Natural killer cell (primary cell): Measurements from ENCODE around the gene GLI1. TPM values are rescaled to one million over a fixed set of nuclear protein-coding genes. Genes with fewer than 3 reads are reported as not detected.

Source experiments
- ATAC-seq, 3 donors: fragments of 150-1000 bp in 2 of 3; fragments of 200-7000 bp in 1 of 3; cut with Tn5 transposase; 1 replicate in 1 of 3; 2 replicates in 2 of 3; pipeline ENCODE4 v1.10.0; 2021; ENCODE audit warnings: mild to moderate bottlenecking in 2 of 3, moderate library complexity in 2 of 3
- DNase-seq, 2 donors: peaks; one replicate each; pipeline versions ENCODE4 v3.0.0 to v3.0.0-alpha.2; 2013 to 2021; ENCODE audit warnings: mixed read lengths in 1 of 2
- H3K27ac ChIP-seq: one replicate; pipeline ENCODE4 v1.5.1; 2013; ENCODE audit warnings: mild to moderate bottlenecking, low read length
- H3K27me3 ChIP-seq: one replicate; pipeline ENCODE4 v1.6.1; 2013; ENCODE audit warnings: low read length; ENCODE audit not compliant: control insufficient read depth, insufficient read depth
- H3K36me3 ChIP-seq: one replicate; pipeline ENCODE4 v1.6.1; 2013; ENCODE audit warnings: low read length; ENCODE audit not compliant: control insufficient read depth, insufficient read depth
- H3K4me1 ChIP-seq: one replicate; pipeline ENCODE4 v1.6.1; 2013; ENCODE audit warnings: low read length; ENCODE audit not compliant: control insufficient read depth, insufficient read depth
- H3K4me3 ChIP-seq: one replicate; pipeline ENCODE4 v1.5.1; 2013; ENCODE audit warnings: low read length
- H3K9me3 ChIP-seq: one replicate; pipeline ENCODE4 v1.6.1; 2013; ENCODE audit warnings: low read length; ENCODE audit not compliant: control insufficient read depth, insufficient read depth
- H3K27ac Mint-ChIP-seq, 2 donors: one replicate each; pipeline ENCODE4 v1.8.0; 2022; ENCODE audit warnings: mild to moderate bottlenecking in 2 of 2, mixed read lengths in 2 of 2, moderate library complexity in 1 of 2
- H3K27me3 Mint-ChIP-seq, 2 donors: one replicate each; pipeline ENCODE4 v1.8.0; 2022; ENCODE audit warnings: low read depth in 2 of 2, mixed read lengths in 2 of 2
- H3K36me3 Mint-ChIP-seq: one replicate; pipeline ENCODE4 v1.8.0; 2022; ENCODE audit warnings: mixed read lengths
- H3K4me1 Mint-ChIP-seq, 2 donors: one replicate each; pipeline ENCODE4 v1.8.0; 2022; ENCODE audit warnings: mixed read lengths in 2 of 2
- H3K4me3 Mint-ChIP-seq: one replicate; pipeline ENCODE4 v1.8.0; 2022; ENCODE audit warnings: mild to moderate bottlenecking, moderate library complexity, mixed read lengths
- H3K9me3 Mint-ChIP-seq, 2 donors: one replicate each; pipeline ENCODE4 v1.8.0; 2022; ENCODE audit warnings: mixed read lengths in 2 of 2
- WGBS: methylation state at CpG from one replicate; pipeline ENCODE4 v1.1.7; 2013; ENCODE audit warnings: missing lambda C conversion rate; ENCODE audit not compliant: insufficient coverage; 5-methylcytosine and 5-hydroxymethylcytosine counted together
- intact Hi-C: fragments of 100-400 bp; cut with micrococcal nuclease; formaldehyde crosslinking; loops from one replicate; pipeline ENCODE4 v1.14.2; 2022
- total RNA-seq, 4 donors: library from RNA; stranded (reverse); fragments of 120-200 nt in 1 of 4; gene quantifications; one replicate each; pipeline versions ENCODE4 v1.2.3 to v1.2.4, GENCODE V29; 2013 to 2022
- TF ChIP-seq, protein P1 (sequence below): fragments of 200-600 bp; IDR thresholded peaks from one replicate; pipeline ENCODE4 v1.8.0; 2022; ENCODE audit warnings: antibody characterized with exemption

The GLI1 gene
- total RNA-seq, 3 donors from 2014 or later (not counting 1 experiment from before 2014, with no cell fraction given): 0.50 to 1.4 (median 0.99) TPM

DNA sequence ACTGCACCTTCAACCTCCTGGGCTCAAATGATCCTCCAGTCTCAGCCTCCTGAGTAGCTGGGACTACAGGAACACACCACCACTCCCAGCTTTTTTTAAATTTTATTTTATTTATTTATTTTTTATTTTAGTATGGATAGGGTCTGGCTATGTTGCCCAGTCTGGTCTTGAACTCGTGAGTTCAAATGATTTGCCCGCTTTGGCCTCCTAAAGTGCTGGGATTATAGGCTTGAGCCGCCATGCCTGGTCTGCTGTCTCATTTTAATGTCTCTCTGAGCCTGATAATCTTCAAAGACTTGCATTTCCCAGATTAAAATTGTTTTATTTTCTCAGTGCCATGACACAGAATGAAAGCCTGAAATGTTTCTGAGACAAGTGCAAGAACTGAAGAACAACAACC is 26.2 kb upstream of the GLI1 start:
- Histone ChIP-seq H3K27ac (no peak overlapping the region), H3K9me3 (no peaks in the 10 kb centered on the region), H3K4me3 (no peak overlapping the region), H3K27me3 (no peaks in the 10 kb centered on the region), H3K4me1 (peaks cover 26% of the 10 kb centered on the region), H3K36me3 (no peaks in the 10 kb centered on the region)
- Mint-ChIP-seq H3K27ac (no peak overlapping the region), H3K4me1 (peaks cover 31 to 35% of the 10 kb centered on the region in 2 donors), H3K36me3 (no peaks in the 10 kb centered on the region), H3K4me3 (no peak overlapping the region), H3K27me3 (no peaks in the 10 kb centered on the region), H3K9me3 (no peaks in the 10 kb centered on the region)
- DNase-seq: no peak
- 97% methylated on average over 3 of the region's 3 CpGs for WGBS
- ATAC-seq: no peak
- intact Hi-C loops: no loop called here
- TF ChIP-seq, protein P1, sequence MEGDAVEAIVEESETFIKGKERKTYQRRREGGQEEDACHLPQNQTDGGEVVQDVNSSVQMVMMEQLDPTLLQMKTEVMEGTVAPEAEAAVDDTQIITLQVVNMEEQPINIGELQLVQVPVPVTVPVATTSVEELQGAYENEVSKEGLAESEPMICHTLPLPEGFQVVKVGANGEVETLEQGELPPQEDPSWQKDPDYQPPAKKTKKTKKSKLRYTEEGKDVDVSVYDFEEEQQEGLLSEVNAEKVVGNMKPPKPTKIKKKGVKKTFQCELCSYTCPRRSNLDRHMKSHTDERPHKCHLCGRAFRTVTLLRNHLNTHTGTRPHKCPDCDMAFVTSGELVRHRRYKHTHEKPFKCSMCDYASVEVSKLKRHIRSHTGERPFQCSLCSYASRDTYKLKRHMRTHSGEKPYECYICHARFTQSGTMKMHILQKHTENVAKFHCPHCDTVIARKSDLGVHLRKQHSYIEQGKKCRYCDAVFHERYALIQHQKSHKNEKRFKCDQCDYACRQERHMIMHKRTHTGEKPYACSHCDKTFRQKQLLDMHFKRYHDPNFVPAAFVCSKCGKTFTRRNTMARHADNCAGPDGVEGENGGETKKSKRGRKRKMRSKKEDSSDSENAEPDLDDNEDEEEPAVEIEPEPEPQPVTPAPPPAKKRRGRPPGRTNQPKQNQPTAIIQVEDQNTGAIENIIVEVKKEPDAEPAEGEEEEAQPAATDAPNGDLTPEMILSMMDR: no peak

- Histone ChIP-seq H3K27me3 (no peaks in the 10 kb centered on the region), H3K27ac (peak within 1 kb of the TSS; percentile 57), H3K4me3 (no peak within 1 kb of the TSS), H3K9me3 (no peaks in the 10 kb centered on the region), H3K4me1 (peaks cover 21% of the 10 kb centered on the region), H3K36me3 (no peaks in the 10 kb centered on the region)
- H3K27ac Mint-ChIP-seq: peak within 1 kb of the TSS; percentile 88 to 94
- ATAC-seq (no peak), DNase-seq (no peak)
- TF ChIP-seq, protein P1: no peak
- no peaks in the 10 kb centered on the region for H3K9me3 Mint-ChIP-seq
- 89% methylated on average over 8 of the region's 8 CpGs for WGBS
- intact Hi-C loops: no loop called here
- H3K4me1 Mint-ChIP-seq: peaks cover 24 to 28% of the 10 kb centered on the region in 2 donors
- H3K27me3 Mint-ChIP-seq: no peaks in the 10 kb centered on the region
- no peaks in the 10 kb centered on the region for H3K36me3 Mint-ChIP-seq
- H3K4me3 Mint-ChIP-seq: peak within 1 kb of the TSS; percentile 87
These were observed 24.9 kb upstream of the GLI1 start, which contains the start of gene INHBC for GRCh38 chr12:57434517-57435223. Gene INHBC, plus strand, starts transcription at chr12:57434784. Its CDS starts 103 bp downstream, at chr12:57434887.

GRCh38 chr12:57435293-57435692 is 24.3 kb upstream of the GLI1 start:
- Mint-ChIP-seq H3K36me3 (no peaks in the 10 kb centered on the region), H3K27ac (peak overlapping the region; percentile 88 to 94), H3K4me1 (peaks cover 18 to 22% of the 10 kb centered on the region in 2 donors), H3K4me3 (peak overlapping the region; percentile 87), H3K27me3 (no peaks in the 10 kb centered on the region), H3K9me3 (no peaks in the 10 kb centered on the region)
- TF ChIP-seq, protein P1: no peak
- ATAC-seq: peak in 2 of 3 donors; percentile 17 to 30
- Histone ChIP-seq H3K36me3 (no peaks in the 10 kb centered on the region), H3K4me3 (no peak overlapping the region), H3K9me3 (no peaks in the 10 kb centered on the region), H3K27me3 (no peaks in the 10 kb centered on the region), H3K27ac (peak overlapping the region; percentile 57), H3K4me1 (peaks cover 16% of the 10 kb centered on the region)
- intact Hi-C loops: no loop called here
- DNase-seq: no peak
- WGBS: 10% methylated on average over 4 of the region's 4 CpGs
